A172 (cell line): ENCODE measurements around the gene COL4A6. TPM values are rescaled to one million over a fixed set of nuclear protein-coding genes. Genes with fewer than 3 reads are reported as not detected.

Experiments used
- DNase-seq: peaks from one replicate; pipeline ENCODE4 v3.0.0-alpha.2; 2015; ENCODE audit warnings: low spot score
- total RNA-seq: library from RNA; depleted of rRNA; stranded (reverse); fragments of >200 nt; shearing (Covaris generic); gene quantifications from 2 replicates; pipeline ENCODE4 v1.2.3, GENCODE V29; 2014

The COL4A6 gene
- total RNA-seq, 1 experiment from 2014 or later: 0.03 TPM

- no peak for DNase-seq
Measured at GRCh38 chrX:108331126-108331909, 106.9 kb downstream of the COL4A6 start.

- no peak for DNase-seq
Measured at GRCh38 chrX:108323751-108324150, 114.5 kb downstream of the COL4A6 start.

- no peak for DNase-seq
Measured at GRCh38 chrX:108322234-108322633, 116.0 kb downstream of the COL4A6 start.

- no peak for DNase-seq
Measured at GRCh38 chrX:108316456-108316855, 121.8 kb downstream of the COL4A6 start.

GRCh38 chrX:108313669-108314068 lies 124.6 kb downstream of the COL4A6 start:
- no peak for DNase-seq

GRCh38 chrX:108312957-108313356 lies 125.3 kb downstream of the COL4A6 start:
- DNase-seq: peak; percentile 69

- DNase-seq: peak; percentile 17
Measured at GRCh38 chrX:108312011-108312410, 126.2 kb downstream of the COL4A6 start.

- no peak for DNase-seq
Measured at GRCh38 chrX:108310506-108310905, 127.7 kb downstream of the COL4A6 start.

GRCh38 chrX:108309144-108309543 lies 129.1 kb downstream of the COL4A6 start:
- DNase-seq: peak; percentile 54

- DNase-seq: no peak
Measured at GRCh38 chrX:108307132-108308085, 130.8 kb downstream of the COL4A6 start.

GRCh38 chrX:108306086-108306485 lies 132.1 kb downstream of the COL4A6 start:
- DNase-seq: no peak

- no peak for DNase-seq
Measured at GRCh38 chrX:108304757-108305156, 133.5 kb downstream of the COL4A6 start.

- DNase-seq: no peak
Measured at GRCh38 chrX:108304210-108304609, 134.0 kb downstream of the COL4A6 start.

- DNase-seq: no peak
Measured at GRCh38 chrX:108303682-108304081, 134.5 kb downstream of the COL4A6 start.

- no peak for DNase-seq
Measured at GRCh38 chrX:108299704-108300103, 138.5 kb downstream of the COL4A6 start.

GRCh38 chrX:108299101-108299591 lies 139.1 kb downstream of the COL4A6 start:
- no peak for DNase-seq

- DNase-seq: no peak
Measured at GRCh38 chrX:108298165-108298602, 140.0 kb downstream of the COL4A6 start.

- no peak for DNase-seq
Measured at GRCh38 chrX:108297290-108297689, 140.9 kb downstream of the COL4A6 start.

- DNase-seq: no peak
Measured at GRCh38 chrX:108292053-108292452, 146.2 kb downstream of the COL4A6 start.

GRCh38 chrX:108285918-108286317 lies 152.3 kb downstream of the COL4A6 start:
- DNase-seq: no peak

GRCh38 chrX:108285356-108285755 lies 152.9 kb downstream of the COL4A6 start:
- no peak for DNase-seq

- DNase-seq: no peak
Measured at GRCh38 chrX:108275732-108276131, 162.5 kb downstream of the COL4A6 start.
